NCI-H82 treated with DMSO at 0.1 percent for 48 hours (cell line): ENCODE results near the gene C18orf32.
"Not testable (repeated sequence)": the region's sequence is repeated elsewhere in the genome, so short reads cannot be mapped to it uniquely, and the experiment has no call there.

Experiments used
- DNase-seq: peaks from one replicate; lab custom pipeline; 2025; ENCODE audit not compliant: unreplicated experiment; lab: John Stamatoyannopoulos, UW

The C18orf32 gene

DNA sequence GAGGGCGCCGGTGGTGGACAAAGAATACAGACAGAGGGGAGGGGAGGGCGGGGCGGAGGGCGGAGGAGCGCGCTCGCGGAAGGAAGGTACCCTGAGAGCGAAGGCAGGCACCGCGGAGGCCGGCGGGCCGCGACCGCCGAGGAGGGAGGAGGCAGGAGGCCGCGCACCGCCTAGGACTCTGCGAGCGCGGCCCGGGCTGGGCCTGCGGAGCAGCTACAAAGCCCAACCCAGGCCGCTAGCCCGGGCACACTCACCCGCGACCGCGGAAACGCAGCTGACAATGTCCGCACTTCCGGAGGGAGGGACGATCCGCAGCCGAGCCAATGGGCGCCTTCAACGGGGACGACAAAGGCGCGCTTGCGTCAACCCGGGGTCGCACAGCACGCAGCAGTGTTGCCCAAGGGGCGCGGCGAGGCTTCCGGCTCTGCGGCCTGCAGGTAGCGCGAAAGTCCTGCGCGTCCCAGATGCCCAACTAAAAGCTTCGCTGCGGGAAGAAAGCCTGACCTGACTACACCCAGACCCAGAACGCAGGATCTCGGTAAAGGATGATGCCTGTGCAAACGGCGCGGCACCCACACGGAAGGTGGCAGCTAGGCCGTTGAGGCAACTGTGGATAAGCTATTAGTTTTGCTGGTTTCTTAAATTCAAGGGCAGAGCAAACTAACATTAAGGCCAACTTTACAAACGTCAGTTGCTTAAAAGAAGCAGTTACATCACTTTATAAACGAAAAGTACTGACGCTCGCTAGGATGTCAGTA lies at the start of gene C18orf32:
TSS of gene C18orf32 (minus strand) at position 282 of the 758 bp plus-strand sequence. CDS start 3,486 bp downstream, outside the sequence.
- DNase-seq: peak; percentile 73

DNA sequence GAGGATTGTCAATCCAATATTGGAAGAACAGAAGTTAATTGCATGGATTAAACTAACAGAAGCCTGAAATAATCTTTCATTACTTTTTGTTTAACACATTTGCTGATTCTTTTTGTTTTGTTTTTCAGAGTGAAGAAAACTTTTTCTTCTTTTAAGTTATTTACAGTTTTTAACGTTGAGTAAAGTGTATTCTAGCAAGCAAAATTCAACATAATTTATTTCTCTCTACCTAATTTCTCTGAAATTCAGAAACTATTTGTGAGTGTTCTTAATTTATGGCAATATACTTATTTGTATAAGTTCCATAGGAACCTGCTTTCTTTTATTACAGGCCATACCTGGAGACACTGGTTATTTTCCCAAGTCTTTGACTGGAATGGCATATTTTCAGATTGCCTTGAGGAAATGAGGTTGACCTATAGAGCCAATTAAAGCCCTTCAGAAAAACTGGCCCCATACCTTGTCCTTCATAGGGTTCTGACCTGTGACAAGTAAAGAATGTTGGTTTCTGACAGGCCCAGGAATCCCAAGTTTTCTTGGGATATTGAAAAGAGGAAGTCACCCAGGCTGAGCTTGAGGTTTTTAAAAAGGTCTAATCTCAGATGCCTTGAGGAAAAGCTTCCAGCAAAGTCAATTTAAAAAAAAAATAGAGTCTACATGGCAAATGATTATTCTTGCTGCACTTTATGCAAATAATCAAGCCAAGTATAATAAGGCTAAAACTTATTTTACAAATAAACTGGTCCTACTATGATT lies 48.0 kb upstream of the C18orf32 start:
- no peak for DNase-seq

DNA sequence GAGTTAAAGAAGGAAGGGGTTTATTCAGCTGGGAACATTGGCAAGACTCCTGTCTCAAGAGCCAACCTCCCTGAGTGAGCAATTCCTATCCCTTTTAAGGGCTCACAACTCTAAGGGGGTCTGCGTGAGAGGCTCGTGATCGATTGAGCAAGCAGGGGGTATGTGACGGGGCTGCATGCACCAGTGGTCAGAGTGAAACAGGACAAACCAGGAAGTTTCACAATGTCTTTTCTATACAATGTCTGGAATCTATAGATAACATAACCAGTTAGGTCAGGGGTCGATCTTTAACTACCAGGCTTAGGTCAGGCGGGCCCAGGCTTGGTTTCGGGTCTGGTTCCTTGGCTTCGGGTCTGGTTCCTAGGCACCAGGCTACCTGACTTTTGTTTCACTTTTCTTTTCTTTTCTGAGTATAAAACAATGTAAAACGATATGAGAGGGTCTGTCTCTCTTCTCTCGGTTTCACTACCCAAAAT lies 44.7 kb upstream of the C18orf32 start:
- no peak for DNase-seq

DNA sequence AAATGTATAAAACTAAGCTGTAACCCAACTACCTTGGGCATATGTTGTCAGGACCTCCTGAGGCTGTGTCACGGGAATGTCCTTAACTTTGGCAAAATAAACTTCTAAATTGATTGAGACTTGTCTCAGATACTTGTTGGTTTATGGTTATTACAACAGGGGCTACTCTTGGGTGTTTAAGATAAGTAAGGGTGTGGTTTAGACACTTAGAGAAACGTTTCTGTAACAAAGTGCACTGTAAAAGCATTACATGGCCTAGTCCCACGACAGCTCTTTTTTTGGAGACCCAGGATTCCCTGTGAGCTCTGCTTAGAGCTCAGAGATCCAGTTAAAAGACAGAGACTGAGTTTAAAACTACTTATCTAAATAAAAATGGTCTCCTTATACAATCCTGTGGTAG lies 42.6 kb upstream of the C18orf32 start:
- no peak for DNase-seq

DNA sequence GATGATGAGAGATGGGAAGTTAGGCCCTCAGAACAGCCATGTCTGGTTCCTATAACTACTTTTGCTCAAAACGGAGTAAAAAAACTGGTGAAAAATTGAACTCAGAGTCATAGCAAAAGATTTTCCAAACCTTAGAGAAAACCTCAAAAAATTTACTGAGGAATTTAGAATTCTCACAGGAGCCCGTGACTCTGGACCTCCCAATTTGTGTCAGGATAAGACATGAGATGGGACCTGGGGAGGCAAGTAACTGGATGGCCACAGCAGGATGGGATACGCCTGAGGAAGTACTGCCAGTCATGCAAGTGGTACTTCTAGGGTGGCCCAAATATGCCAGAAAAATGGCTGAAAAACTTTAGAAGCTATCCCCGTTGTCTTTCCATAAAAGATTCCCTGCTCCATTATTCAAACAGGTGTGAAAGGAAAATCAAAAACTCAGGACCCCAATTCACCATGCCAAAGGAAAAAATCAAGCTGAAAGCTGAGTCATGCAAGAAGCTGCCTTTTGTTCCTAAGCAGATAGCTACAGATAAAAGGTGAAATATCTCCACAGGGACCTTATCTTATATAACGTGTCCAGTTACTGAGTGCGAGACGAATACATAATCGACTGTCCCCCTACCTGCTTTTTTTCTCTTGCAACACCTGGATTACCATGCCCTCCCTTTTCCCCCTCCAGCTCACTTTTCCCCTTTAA lies 40.7 kb upstream of the C18orf32 start:
- DNase-seq: no peak

- DNase-seq: no peak
Measured at GRCh38 chr18:49525981-49526380, 38.9 kb upstream of the C18orf32 start.

DNA sequence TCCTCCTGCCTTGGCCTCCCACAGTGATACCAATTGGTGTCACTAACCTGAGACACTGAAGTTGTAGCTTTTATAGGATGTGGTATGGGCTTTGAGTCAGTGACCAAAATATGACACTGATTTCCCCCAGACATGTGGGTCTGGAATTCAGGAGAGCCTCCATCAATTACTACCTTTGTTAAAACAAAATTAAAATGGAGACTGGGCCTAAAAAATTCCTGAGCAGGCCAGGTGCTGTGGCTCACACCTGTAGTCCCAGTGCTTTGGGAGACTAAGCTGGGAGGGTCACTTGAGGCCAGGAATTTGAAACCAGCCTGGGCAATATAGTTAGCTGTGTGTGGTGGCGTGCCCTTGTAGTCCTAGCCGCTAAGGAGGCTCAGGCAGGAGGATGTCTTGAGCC lies 37.9 kb upstream of the C18orf32 start:
- no peak for DNase-seq

GRCh38 chr18:49524349-49524748 lies 37.3 kb upstream of the C18orf32 start:
- no peak for DNase-seq

- not testable (repeated sequence) for DNase-seq
Measured at GRCh38 chr18:49523580-49524093, 36.6 kb upstream of the C18orf32 start.

DNA sequence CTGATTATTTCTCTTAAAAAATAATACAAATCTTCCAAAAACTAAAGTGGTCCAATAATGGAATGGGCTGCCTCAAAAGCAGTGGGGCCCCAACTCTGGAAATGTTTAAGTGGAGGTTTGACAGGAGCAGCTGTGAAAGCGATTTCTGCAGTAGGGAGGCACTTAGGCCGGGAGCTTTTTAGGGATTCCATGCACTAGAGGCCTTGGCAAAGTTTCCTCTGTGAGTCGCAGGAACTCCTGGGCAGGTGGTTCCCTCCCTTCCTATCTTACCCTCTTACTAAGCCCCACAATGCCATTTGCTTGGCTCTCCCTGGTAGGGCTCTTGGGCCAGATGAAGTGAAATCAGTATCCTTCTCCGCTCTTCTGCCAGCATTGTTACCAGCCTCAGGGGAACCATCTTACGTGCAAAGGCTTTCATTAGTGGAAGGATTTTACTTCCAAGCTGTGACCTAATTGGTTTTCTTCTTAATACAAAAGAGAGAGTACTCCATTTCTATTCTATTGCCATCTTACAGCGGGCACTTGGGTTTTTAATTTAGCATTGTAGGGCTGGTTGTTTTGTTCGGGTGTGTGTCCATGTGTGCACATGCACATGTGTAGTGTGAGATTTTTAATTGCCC lies 34.3 kb upstream of the C18orf32 start:
- DNase-seq: peak; percentile 86

DNA sequence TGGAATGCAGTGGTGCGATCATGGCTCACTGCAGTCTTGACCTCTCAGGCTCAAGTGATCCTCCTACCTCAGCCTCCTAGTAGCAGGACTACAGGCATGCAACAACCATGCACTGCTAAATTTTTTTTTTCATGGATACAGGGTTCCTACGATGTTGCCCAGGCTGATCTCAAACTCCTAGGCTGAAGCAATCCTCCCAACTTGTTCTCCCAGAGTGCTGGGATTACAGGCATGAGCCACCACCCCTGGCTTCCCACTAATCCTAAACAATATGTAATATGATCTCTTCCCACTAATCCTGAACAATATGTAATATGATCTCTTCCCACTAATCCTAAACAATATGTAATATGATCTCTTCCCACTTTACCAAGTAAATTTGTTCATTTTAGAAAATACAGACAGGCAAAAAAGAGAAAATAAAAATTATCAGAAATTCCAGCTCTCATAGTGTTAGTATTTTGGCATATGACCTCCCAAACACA lies 33.7 kb upstream of the C18orf32 start:
- DNase-seq: peak; percentile 80

- peak; percentile 67 for DNase-seq
Measured at GRCh38 chr18:49519101-49519971, 32.3 kb upstream of the C18orf32 start.

DNA sequence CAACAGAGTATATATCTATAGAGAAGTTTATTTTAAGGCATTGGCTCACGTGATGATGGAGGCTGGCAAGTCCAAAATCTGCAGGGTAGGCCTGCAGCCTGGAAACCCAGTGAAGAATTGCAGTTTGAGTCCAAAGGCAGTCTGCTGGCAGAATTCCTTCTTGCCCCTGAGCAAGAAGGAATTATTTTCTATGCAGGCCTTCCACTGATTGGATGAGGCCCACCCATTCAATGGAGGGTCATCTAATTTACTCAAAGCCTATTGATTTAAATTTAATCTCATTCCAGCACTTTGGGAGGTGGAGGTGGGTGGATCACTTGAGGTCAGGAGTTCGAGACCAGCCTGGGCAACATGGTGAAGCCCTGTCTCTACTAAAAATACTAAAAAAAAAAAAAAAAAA lies 30.4 kb upstream of the C18orf32 start:
- no peak for DNase-seq

DNA sequence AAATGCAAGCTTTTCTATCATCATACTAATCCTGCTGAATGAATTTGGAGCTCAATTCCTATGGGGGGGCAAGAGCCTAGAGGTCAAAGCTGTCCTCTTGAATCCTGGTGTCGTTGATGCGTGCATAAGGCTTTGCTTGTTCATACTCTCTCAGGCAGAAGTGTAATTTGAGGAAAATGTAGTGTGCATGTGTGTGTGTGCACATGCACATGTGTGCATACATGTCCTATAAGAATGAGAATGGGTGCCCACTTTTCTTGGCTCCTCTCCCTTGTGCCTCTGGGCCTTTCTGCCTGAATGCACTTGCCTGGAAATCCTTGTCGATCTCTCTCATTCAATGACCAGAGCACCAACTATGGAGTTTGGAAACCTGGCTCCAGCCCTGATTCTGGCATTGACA lies 28.5 kb upstream of the C18orf32 start:
- DNase-seq: no peak

DNA sequence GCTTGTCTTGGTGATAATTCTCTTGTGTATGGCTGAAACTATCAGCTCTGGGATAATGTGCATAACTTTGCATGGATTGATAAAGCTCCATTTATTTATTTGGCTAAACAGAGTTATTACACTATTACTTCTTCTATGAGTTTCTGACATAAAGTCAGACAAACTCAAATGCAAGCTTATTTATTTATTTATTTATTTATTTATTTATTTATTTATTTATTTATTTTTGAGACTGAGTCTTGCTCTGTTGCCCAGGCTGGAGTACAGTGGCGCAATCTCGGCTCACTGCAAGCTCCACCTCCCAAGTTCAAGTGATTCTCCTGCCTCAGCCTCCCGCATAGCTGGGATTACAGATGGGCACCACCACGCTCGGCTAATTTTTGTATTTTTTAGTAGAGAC lies 28.0 kb upstream of the C18orf32 start:
- not testable (repeated sequence) for DNase-seq

- DNase-seq: no peak
Measured at GRCh38 chr18:49514577-49514976, 27.5 kb upstream of the C18orf32 start.

DNA sequence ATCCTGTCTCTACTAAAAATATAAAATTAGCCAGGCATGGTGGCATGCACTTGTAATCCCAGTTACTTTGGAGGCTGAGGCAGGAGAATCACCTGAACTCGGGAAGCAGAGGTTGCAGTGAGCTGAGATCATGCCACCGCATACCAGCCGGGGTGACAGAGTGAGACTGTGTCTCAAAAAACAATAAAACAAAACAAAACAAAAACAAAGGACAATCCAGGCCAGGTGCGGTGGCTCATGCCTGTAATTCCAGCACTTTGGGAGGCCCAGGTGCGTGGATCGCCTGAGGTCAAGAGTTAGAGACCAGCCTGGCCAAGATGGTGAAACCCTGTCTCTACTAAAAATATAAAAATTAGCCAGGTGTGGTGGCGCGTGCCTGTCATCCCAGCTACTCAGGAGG lies 25.8 kb upstream of the C18orf32 start:
- not testable (repeated sequence) for DNase-seq

GRCh38 chr18:49510393-49511115 lies 23.5 kb upstream of the C18orf32 start:
- DNase-seq: no peak

DNA sequence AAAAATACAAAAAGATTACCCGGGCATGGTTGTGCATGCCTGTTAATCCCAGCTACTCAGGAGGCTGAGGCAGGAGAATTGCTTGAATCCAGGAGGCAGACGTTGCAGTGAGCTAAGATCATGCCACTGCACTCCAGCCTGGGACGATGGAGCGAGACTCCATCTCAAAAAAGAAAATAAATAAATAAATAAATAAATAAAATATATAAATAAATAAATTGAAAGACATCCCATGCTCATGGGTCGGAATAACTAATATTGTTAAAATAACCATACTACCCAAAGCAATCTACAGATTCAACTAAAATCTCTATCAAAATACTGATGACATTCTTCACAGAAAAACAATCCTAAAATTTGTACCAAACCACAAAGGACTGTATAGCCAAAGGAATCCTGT lies 19.4 kb upstream of the C18orf32 start:
- not testable (repeated sequence) for DNase-seq
